Smooth muscle cell (in vitro differentiated cells): ENCODE data around the gene LGALS3BP. TPM values are rescaled to one million over a fixed set of nuclear protein-coding genes. Genes with fewer than 3 reads are reported as not detected.
A peak's percentile ranks its signal among the peaks of the same experiment; 100 is the strongest.

Experiments
- DNase-seq: peaks from one replicate; lab custom pipeline; 2025; ENCODE audit not compliant: unreplicated experiment; lab: John Stamatoyannopoulos, UW
- H2AFZ ChIP-seq: fragments of 200-600 bp; sonication (generic); 2 replicates; pipeline ENCODE4 v1.6.0; 2016; ENCODE audit warnings: antibody characterized with exemption, low read depth, mild to moderate bottlenecking
- H3F3A ChIP-seq: fragments of 200-600 bp; sonication (generic); 2 replicates; pipeline ENCODE4 v1.6.0; 2017; ENCODE audit warnings: antibody characterized with exemption, low read depth
- H3K27ac ChIP-seq: fragments of 200-600 bp; sonication (generic); 2 replicates; pipeline ENCODE4 v1.5.1; 2016; ENCODE audit warnings: low read depth, mild to moderate bottlenecking
- H3K27me3 ChIP-seq: fragments of 200-600 bp; sonication (generic); 2 replicates; pipeline ENCODE4 v1.6.1; 2016; ENCODE audit warnings: low read depth, mild to moderate bottlenecking
- H3K36me3 ChIP-seq: fragments of 200-600 bp; sonication (generic); 2 replicates; pipeline ENCODE4 v1.5.1; 2016; ENCODE audit warnings: low read depth
- H3K4me1 ChIP-seq: fragments of 200-600 bp; sonication (generic); 2 replicates; pipeline ENCODE4 v1.5.1; 2016; ENCODE audit warnings: low read depth
- H3K4me2 ChIP-seq: fragments of 200-600 bp; sonication (generic); 2 replicates; pipeline ENCODE4 v1.6.0; 2016; ENCODE audit warnings: mild to moderate bottlenecking
- H3K4me3 ChIP-seq: fragments of 200-600 bp; sonication (generic); 2 replicates; pipeline ENCODE4 v1.5.1; 2016; ENCODE audit warnings: mild to moderate bottlenecking
- H3K79me2 ChIP-seq: fragments of 200-600 bp; sonication (generic); 2 replicates; pipeline ENCODE4 v1.6.0; 2016; ENCODE audit warnings: low read depth, mild to moderate bottlenecking
- H3K9ac ChIP-seq: fragments of 200-600 bp; sonication (generic); 2 replicates; pipeline ENCODE4 v1.6.0; 2016; ENCODE audit warnings: low read depth
- H3K9me3 ChIP-seq: fragments of 200-600 bp; sonication (generic); replicated peaks from 2 replicates; pipeline ENCODE4 v1.5.1; 2016; ENCODE audit warnings: low read depth
- H4K20me1 ChIP-seq: fragments of 200-600 bp; sonication (generic); 2 replicates; pipeline ENCODE4 v1.6.0; 2016; ENCODE audit warnings: low read depth
- CTCF ChIP-seq: fragments of 200-600 bp; sonication (generic); IDR thresholded peaks from 2 replicates; pipeline ENCODE4 v1.5.1; 2017; ENCODE audit warnings: borderline replicate concordance, mild to moderate bottlenecking, antibody characterized with exemption; ENCODE audit not compliant: insufficient read depth, poor library complexity, severe bottlenecking
- WGBS: methylation state at CpG from one replicate; pipeline ENCODE4 v1.1.7; 2016; ENCODE audit warnings: low lambda C conversion rate; 5-methylcytosine and 5-hydroxymethylcytosine counted together
- polyA plus RNA-seq: library from polyadenylated mRNA; unstranded; fragments of >200 nt; fragmentation: Nextera tagmentation; extraction: Ambion mirVana; gene quantifications from 2 replicates; pipeline ENCODE4 v1.2.1, GENCODE V29; 2016
- total RNA-seq: library from RNA; depleted of rRNA; stranded (reverse); fragments of >200 nt; gene quantifications from 2 replicates; pipeline ENCODE4 v1.2.3, GENCODE V29; 2014

LGALS3BP gene
- total and polyA plus RNA-seq, 2 experiments from 2014 or later: 66.5 to 151 TPM

GRCh38 chr17:79018370-79018695 lies 38.6 kb upstream of the LGALS3BP start:
- Histone ChIP-seq H3K27ac (no peak overlapping the region), H3K9ac (no peak overlapping the region), H3K9me3 (no peaks in the 10 kb centered on the region), H2AFZ (no peak overlapping the region), H3K27me3 (no peaks in the 10 kb centered on the region), H3K4me1 (peaks cover 2% of the 10 kb centered on the region), H3K4me3 (no peak overlapping the region), H3F3A (no peaks in the 10 kb centered on the region), H3K4me2 (no peak overlapping the region), H3K79me2 (no peaks in the 10 kb centered on the region), H3K36me3 (no peaks in the 10 kb centered on the region), H4K20me1 (no peaks in the 10 kb centered on the region)
- no peak for TF ChIP-seq CTCF
- no peak for DNase-seq
- WGBS: 100% methylated on average over 3 of the region's 3 CpGs

GRCh38 chr17:79017546-79018369 lies 38.0 kb upstream of the LGALS3BP start:
- Histone ChIP-seq H2AFZ (no peak overlapping the region), H3K27me3 (no peaks in the 10 kb centered on the region), H3K4me2 (no peak overlapping the region), H3K27ac (peak overlapping the region; percentile 7), H3K4me1 (no peaks in the 10 kb centered on the region), H3K79me2 (no peaks in the 10 kb centered on the region), H3K9me3 (no peaks in the 10 kb centered on the region), H3K36me3 (no peaks in the 10 kb centered on the region), H4K20me1 (no peaks in the 10 kb centered on the region), H3F3A (no peaks in the 10 kb centered on the region), H3K4me3 (no peak overlapping the region), H3K9ac (no peak overlapping the region)
- DNase-seq: no peak
- TF ChIP-seq CTCF: no peak
- WGBS: 56% methylated on average over 6 of the region's 6 CpGs

GRCh38 chr17:79014158-79014758 lies 34.5 kb upstream of the LGALS3BP start:
- Histone ChIP-seq H3K4me3 (no peak overlapping the region), H3K27ac (no peak overlapping the region), H3K36me3 (no peaks in the 10 kb centered on the region), H3K9ac (no peak overlapping the region), H3K79me2 (peaks cover 2% of the 10 kb centered on the region), H3K9me3 (no peaks in the 10 kb centered on the region), H3K4me2 (no peak overlapping the region), H2AFZ (no peak overlapping the region), H4K20me1 (no peaks in the 10 kb centered on the region), H3K27me3 (no peaks in the 10 kb centered on the region), H3K4me1 (no peaks in the 10 kb centered on the region), H3F3A (no peaks in the 10 kb centered on the region)
- 71% methylated on average over 2 of the region's 2 CpGs for WGBS
- TF ChIP-seq CTCF: no peak
- DNase-seq: no peak
